Stimulated activated CD4-positive, alpha-beta T cell treated with anti-CD3 and anti-CD28 coated beads, Interleukin-12 subunit alpha, Interleukin-12 subunit beta, amount 100 ng/mL, for 24 hours (primary cell): Measurements from ENCODE around the gene PRKCA.

Source experiments
- DNase-seq, 2 experiments: peaks; one replicate each; pipeline ENCODE4 v3.0.0-alpha.2; 2020; ENCODE audit warnings: low read depth in 2 of 2

Gene PRKCA

DNA sequence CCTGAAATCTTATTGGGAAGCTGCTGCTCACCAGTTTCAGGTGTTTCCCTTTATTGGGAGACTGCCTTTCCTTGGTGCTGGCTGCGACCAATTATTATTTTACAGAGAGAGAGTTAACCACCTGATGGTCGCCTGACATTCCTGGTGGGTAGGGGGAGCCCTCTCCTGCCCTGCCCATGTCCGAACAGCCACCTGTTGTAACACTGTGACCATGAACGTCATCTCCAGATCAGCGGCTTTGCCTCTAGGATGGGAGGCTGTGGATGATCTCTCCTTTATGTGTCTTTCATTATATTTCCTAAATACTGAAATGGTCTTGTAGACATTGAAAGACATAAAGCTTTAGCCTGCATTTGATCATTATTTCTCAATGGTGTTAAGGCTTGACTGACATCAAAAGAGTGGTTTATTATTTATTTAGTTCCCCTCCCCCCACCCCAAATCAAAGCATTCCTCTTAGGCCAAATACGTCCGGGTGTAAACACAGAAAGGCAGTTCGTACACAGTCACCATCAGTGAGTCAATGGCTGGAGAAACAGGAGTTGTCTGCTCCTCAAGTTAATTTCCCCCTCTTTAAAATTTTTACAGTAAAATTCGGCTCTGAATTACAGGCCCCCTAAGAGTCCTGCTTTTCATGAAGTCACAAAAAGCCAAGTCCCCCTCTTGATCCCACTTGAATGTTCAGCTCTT, 474.7 kb downstream of the PRKCA start:
- no peak for DNase-seq

- no peak for DNase-seq
These were observed 475.3 kb downstream of the PRKCA start for GRCh38 chr17:66777689-66778225.

GRCh38 chr17:66778531-66779236, 476.3 kb downstream of the PRKCA start:
- no peak for DNase-seq

GRCh38 chr17:66779237-66779606, 476.8 kb downstream of the PRKCA start:
- no peak for DNase-seq

DNA sequence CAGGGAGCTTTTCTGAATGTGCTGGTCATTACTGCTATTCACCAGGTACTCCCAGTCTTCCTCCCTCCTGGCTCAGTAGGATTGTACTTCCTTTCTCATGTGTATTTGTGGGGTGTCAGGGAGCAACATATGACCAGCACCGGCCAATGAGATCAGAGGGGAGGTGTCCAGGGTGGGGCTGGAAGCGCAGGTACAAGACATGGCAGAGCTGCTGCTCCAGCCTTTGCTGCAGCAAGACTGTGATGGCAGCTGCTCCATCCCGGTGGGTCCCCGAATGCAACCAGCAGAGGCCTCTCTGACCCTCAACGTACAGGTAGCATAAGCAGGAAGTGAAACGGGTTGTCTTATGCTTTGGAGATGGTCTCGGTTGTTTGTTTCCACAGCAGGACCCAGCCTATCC, 478.7 kb downstream of the PRKCA start:
- DNase-seq = no peak

DNA sequence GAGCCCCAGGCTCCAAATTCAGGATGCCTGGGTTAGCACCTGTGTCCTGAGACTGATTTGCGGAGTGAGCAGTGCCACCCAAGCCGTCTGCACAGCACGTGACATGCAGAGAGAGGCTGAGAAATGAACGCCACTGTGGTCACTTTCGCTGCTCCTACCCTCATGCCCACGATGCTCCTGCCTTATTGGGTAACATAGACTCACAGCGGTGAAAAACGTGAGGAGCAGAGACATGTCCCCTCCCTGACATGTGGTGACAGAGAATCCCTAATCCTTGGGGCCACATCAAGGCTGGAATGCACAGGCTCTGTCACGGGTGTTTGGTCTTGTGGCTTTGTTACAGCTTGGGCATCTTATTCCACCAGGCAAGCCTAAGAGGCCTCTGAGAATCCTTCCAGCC, 480.4 kb downstream of the PRKCA start:
- DNase-seq = no peak

GRCh38 chr17:66783656-66784381, 481.4 kb downstream of the PRKCA start:
- DNase-seq = no peak

DNA sequence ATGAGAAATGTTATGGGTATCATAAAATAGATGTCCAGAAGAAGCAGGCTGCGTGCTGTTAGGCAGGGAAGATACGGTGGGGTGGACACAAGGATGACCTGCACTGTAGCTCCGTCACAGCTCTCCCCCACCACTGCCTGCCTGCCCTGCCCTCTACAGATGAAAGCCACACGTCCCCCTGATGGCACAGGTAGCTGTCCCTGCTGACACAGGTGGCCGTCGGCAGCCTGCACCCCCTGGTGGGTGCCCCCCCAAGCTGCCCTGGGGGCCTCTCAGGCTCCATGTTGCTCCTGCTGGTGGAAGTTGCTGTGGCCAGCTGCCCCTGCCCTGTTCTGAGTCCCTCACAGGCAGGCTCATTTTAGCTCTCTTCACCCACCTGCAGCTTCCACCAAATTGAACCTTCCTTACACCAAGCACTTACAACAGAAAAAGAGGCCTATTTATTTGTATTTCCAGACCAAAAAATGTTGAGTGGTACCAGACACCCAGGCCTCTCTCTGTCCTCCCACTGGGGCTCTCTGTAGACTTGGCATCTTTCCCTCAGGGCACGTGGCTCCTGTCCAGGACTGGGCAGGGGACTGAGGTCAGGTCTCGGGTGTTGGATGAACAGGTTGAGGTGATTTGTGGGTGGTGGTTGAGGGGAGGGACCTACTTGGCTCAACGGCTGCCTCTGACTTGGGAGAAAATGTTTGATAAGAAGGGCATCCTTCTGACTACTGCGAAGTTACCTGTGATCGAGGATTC, 482.4 kb downstream of the PRKCA start:
- DNase-seq = no peak

GRCh38 chr17:66786107-66786506, 483.7 kb downstream of the PRKCA start:
- DNase-seq = no peak

GRCh38 chr17:66787914-66788313, 485.5 kb downstream of the PRKCA start:
- no peak for DNase-seq

DNA sequence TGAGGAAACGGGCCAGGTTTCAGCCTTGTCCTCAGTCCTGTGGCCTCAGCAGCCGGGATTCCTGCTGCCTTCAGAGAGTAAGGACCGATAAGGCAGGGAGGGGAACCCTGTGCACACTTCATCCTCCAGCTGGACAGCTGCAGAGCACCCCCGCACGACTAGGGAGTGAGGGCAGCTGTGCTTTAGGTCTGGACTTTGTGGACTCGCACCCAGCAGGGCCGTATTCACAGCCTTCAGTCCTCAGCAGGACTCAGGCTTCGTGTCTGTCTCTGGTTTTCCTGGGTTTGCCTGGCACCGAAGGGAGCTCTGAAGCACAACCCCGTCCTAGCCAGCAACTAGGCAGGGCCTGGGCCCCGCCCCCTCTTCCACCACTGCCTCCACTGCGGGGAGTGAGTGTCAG, 486.7 kb downstream of the PRKCA start:
- DNase-seq = no peak

DNA sequence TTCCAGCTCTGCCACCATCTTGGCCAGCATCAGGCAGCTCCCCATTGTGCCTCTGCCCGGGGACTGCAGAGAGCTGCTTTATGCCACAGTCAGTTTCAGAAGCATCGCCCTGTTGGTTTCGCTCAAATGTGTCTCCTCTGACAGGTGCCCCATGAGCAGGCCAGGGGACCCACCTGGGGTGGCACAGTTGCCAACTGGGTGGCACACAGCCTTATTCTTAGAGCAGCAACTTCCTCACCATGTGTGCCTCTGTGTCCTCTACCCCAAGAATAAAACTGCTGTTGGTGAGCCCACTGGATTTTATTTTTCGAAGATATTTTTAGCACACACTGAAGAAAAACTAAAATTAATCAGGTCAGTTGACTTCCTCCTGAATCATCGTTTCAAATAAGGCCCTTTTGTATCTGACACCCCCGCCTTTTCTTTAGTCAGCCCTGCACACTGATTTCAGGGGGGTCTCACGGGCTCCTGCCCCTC, 487.6 kb downstream of the PRKCA start:
- DNase-seq = no peak

DNA sequence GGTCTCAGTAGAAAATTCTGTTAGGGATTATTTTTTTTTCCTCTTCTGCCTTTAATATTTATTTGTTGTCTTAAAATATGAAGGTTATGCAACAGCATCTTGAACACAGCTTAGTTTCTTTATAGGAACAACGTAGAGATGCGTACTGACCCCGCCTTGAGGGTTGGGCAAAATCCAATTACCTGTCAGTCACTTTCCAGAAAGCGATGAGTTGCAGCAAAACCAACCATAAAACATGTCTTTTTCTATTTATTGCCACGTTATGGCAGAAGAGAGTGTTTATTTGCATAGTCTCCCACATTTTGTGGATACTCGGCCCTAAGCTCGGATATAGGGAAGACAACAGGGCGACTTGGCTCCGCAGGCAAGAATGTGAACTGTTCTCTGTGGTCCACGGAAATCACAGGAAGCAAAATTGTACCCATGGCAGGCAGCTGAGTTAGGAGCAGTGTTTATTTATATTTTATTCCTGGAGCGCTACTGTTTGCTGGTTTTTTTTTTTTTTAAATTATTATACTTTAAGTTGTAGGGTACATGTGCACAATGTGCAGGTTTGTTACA, 488.2 kb downstream of the PRKCA start:
- DNase-seq = no peak

GRCh38 chr17:66791347-66791746, 488.9 kb downstream of the PRKCA start:
- no peak for DNase-seq

- DNase-seq = no peak
These were observed 491.4 kb downstream of the PRKCA start for GRCh38 chr17:66793814-66794213.

- no peak for DNase-seq
These were observed 493.1 kb downstream of the PRKCA start for GRCh38 chr17:66795486-66795885.

- DNase-seq = no peak
These were observed 497.6 kb downstream of the PRKCA start for GRCh38 chr17:66799849-66800537.

DNA sequence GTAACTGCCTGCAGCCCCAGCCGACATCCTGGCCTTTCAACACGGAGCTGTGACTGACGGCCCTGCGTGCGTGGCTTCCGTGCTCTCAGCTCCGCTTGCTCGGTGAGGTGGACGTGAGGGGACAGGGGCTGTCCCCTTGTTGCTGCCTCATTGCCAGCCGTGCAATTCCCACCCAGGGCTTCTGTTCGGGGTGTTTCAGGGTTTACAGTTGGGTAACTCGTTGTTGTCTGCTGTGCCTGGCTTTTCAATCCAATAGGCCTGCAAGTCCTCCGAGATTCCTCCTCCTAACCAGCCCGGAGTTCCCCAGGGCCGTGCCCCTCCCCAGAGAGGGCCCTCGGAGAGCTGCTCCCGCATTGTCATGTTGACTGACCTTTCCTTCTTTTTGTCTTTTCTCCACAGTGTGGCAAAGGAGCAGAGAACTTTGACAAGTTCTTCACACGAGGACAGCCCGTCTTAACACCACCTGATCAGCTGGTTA, 501.1 kb downstream of the PRKCA start:
- no peak for DNase-seq

- no peak for DNase-seq
These were observed 503.2 kb downstream of the PRKCA start for GRCh38 chr17:66805567-66805966.

DNA sequence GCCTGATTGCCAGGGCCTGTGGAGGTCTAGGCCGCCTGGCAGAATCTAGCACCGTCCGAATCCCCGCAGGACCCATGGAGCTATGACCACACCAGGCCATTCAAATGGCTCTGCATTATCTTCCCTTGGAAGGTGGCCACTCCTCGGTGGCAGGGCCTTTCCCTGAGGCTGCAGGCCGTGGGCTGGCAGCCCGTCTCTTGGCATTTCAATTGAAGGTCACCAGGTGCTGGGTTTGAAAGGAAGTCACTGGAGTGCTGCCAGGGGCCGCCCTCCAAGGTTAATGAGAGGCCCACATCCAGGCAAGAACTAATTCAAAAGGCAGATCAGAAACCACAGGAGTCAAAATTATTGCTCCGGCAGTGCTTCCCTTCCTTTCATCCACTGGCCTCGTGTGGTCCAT, 504.8 kb downstream of the PRKCA start:
- DNase-seq = no peak

DNA sequence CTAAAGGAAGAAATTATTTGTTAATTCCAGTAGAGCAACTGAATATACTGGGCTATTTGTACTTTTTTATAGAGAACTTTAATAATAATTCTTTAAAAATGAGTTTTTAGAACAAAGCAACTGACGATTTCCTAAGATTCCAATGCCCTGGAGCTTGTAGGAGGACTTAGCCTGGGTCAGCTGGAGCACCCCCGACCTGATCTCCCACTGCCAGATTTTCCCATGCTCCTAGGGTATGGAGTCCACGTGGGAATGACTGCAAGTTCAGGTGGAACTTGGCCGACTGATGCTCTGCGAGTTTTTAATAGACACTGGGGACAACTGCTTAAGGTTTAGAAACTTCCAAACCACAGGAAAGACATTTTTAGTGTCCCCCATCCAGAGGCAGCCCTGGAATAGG, 507.0 kb downstream of the PRKCA start:
- DNase-seq = no peak
